ENCODE data around the gene CCDC112. TPM values are rescaled to one million over a fixed set of nuclear protein-coding genes. Genes with fewer than 3 reads are reported as not detected.

CCDC112 gene
- total and polyA plus RNA-seq, 2 experiments from 2014 or later = 18.1 to 48.2 TPM

- no peak for TF ChIP-seq ZNF462 (CRISPR knock-in tag; IDR thresholded peaks at IDR 0.05)
- no peak for TF ChIP-seq STAT1 (IDR thresholded peaks at IDR 0.05; ENCODE audit: unreplicated experiment)
- TF ChIP-seq NANOG (IDR thresholded peaks at IDR 0.05; ENCODE audit: borderline replicate concordance) = no peak
- no peak for TF ChIP-seq EZH2phosphoT487 (IDR thresholded peaks at IDR 0.05; ENCODE audit: unreplicated experiment)
- TF ChIP-seq CTCF (conservative IDR thresholded peaks at IDR 0.05; ENCODE audit: low read depth in 2 of 2) = no peak
- no peak for TF ChIP-seq CREB1 (CRISPR knock-in tag; IDR thresholded peaks at IDR 0.05; ENCODE audit: low read depth)
- TF ChIP-seq ZNF114 (CRISPR knock-in tag; IDR thresholded peaks at IDR 0.05) = no peak
- no peak for TF ChIP-seq ETS1 (IDR thresholded peaks at IDR 0.05)
- TF ChIP-seq JUNB (IDR thresholded peaks at IDR 0.05; ENCODE audit: unreplicated experiment) = no peak
- no peak for TF ChIP-seq ZNF331 (CRISPR knock-in tag; IDR thresholded peaks at IDR 0.05; ENCODE audit: low read depth)
Measured at GRCh38 chr5:115264786-115265185, 31.7 kb downstream of the CCDC112 start (continued).

Measured in GM23338 (cell line).